Measurements from ENCODE around the gene COQ8A.

GRCh38 chr1:226945106-226945857 lies 5.2 kb downstream of the COQ8A start:
- no peak for TF ChIP-seq CTCF (IDR thresholded peaks at IDR 0.05; ENCODE audit: low read depth, low read length, poor library complexity, severe bottlenecking)
- TF ChIP-seq EZH2phosphoT487 (IDR thresholded peaks at IDR 0.05; ENCODE audit: borderline replicate concordance, low read length): no peak

Measured in DOHH2 (cell line).